Keratinocyte (primary cell): ENCODE data around the gene REEP2. TPM values are rescaled to one million over a fixed set of nuclear protein-coding genes. Genes with fewer than 3 reads are reported as not detected.

ENCODE experiments used
- DNase-seq: peaks from one replicate; pipeline ENCODE4 v3.0.0-alpha.2; 2011; ENCODE audit warnings: low read depth, missing footprints, low spot score
- FAIRE-seq: peaks from 2 replicates; lab custom pipeline; 2011; peaks lifted over from hg19 to GRCh38; lab: Jason Lieb, UNC
- H2AFZ ChIP-seq: 2 replicates; pipeline ENCODE4 v1.6.0; 2012; ENCODE audit warnings: low read length, control low read depth, inconsistent platforms; ENCODE audit not compliant: control insufficient read depth
- H3K27ac ChIP-seq: 2 replicates; pipeline ENCODE4 v1.5.1; 2011; ENCODE audit warnings: low read length; ENCODE audit not compliant: control insufficient read depth, insufficient read depth
- H3K27me3 ChIP-seq: 3 replicates; pipeline ENCODE4 v1.6.0; 2011; ENCODE audit warnings: low read length; ENCODE audit not compliant: control insufficient read depth, insufficient read depth; ENCODE audit errors: extremely low read depth
- H3K36me3 ChIP-seq, 2 experiments: 2 replicates in 1 of 2; 3 replicates in 1 of 2; pipeline ENCODE4 v1.5.1; 2011; ENCODE audit warnings: low read length in 2 of 2, mild to moderate bottlenecking in 1 of 2; ENCODE audit not compliant: control insufficient read depth in 2 of 2, insufficient read depth in 2 of 2; ENCODE audit errors: extremely low read depth in 1 of 2
- H3K4me1 ChIP-seq: 3 replicates; pipeline ENCODE4 v1.5.1; 2011; ENCODE audit warnings: low read length; ENCODE audit not compliant: control insufficient read depth, insufficient read depth; ENCODE audit errors: extremely low read depth
- H3K4me2 ChIP-seq: 3 replicates; pipeline ENCODE4 v1.6.0; 2011; ENCODE audit warnings: low read depth, low read length; ENCODE audit not compliant: control insufficient read depth, insufficient read depth; ENCODE audit errors: extremely low read depth
- H3K4me3 ChIP-seq, 3 experiments: fragments of 200-600 bp in 1 of 3; sonication (generic) in 1 of 3; 2 replicates in 2 of 3; 3 replicates in 1 of 3; pipeline ENCODE4 v1.5.1; 2011 to 2016; ENCODE audit warnings: low read length in 3 of 3, mild to moderate bottlenecking in 3 of 3, control low read depth in 2 of 3, inconsistent platforms in 1 of 3, low read depth in 1 of 3, mixed read lengths in 1 of 3, mixed run types in 1 of 3, moderate library complexity in 1 of 3; ENCODE audit not compliant: control insufficient read depth in 2 of 3, insufficient read depth in 2 of 3; ENCODE audit errors: extremely low read depth in 1 of 3
- H3K79me2 ChIP-seq: 2 replicates; pipeline ENCODE4 v1.6.0; 2012; ENCODE audit warnings: low read length; ENCODE audit not compliant: control insufficient read depth, insufficient read depth
- H3K9ac ChIP-seq: 3 replicates; pipeline ENCODE4 v1.6.0; 2011; ENCODE audit warnings: low read length; ENCODE audit not compliant: control insufficient read depth, insufficient read depth; ENCODE audit errors: extremely low read depth
- H3K9me1 ChIP-seq: 3 replicates; pipeline ENCODE4 v1.6.0; 2011; ENCODE audit warnings: low read length; ENCODE audit not compliant: control insufficient read depth, insufficient read depth; ENCODE audit errors: extremely low read depth
- H3K9me3 ChIP-seq: 2 replicates; pipeline ENCODE4 v1.5.1; 2012; ENCODE audit warnings: low read depth, low read length; ENCODE audit not compliant: control insufficient read depth
- H4K20me1 ChIP-seq: 3 replicates; pipeline ENCODE4 v1.6.0; 2011; ENCODE audit warnings: low read length; ENCODE audit not compliant: control insufficient read depth, insufficient read depth; ENCODE audit errors: extremely low read depth
- CTCF ChIP-seq, 3 experiments: IDR thresholded peaks in 1 of 3; conservative IDR thresholded peaks in 1 of 3; optimal IDR thresholded peaks in 1 of 3; 2 replicates in 2 of 3; 3 replicates in 1 of 3; pipeline versions ENCODE3 to v1.5.1; 2011; ENCODE audit warnings: low read length in 3 of 3, mild to moderate bottlenecking in 3 of 3, moderate library complexity in 2 of 3, control low read depth in 1 of 3, inconsistent platforms in 1 of 3; ENCODE audit not compliant: insufficient read depth in 2 of 3; ENCODE audit errors: extremely low read depth in 1 of 3
- EZH2 ChIP-seq: IDR thresholded peaks from one replicate; pipeline ENCODE4 v1.6.1; 2012; ENCODE audit warnings: inconsistent platforms, mild to moderate bottlenecking, low read length, moderate library complexity
- dilution Hi-C: fragments of 300-500 bp; cut with MboI; formaldehyde crosslinking; loops from one replicate; pipeline ENCODE4 v1.7.0; 2020; ENCODE audit warnings: low sequenced_read_pairs; ENCODE audit not compliant: extremely low pct_ligation_motif_present
- polyA plus RNA-seq, 5 experiments: library from polyadenylated mRNA; depleted of rRNA in 3 of 5; stranded (reverse) in 3 of 5; stranded (forward) in 1 of 5; unstranded in 1 of 5; fragments of >200 nt; gene quantifications; 1 replicate in 1 of 5; 2 replicates in 3 of 5; 3 replicates in 1 of 5; pipeline versions ENCODE4 v1.2.1 to v1.2.3, GENCODE V29; 2011 to 2012; ENCODE audit warnings: missing spikeins in 2 of 5, low read depth in 1 of 5, low replicate concordance in 1 of 5

Gene REEP2
- polyA plus RNA-seq, 1 donor (not counting 4 experiments of a cell fraction or from before 2014, with no cell fraction given), result 0.35 TPM

GRCh38 chr5:138464388-138465260 is 25.8 kb downstream of the REEP2 start:
- Histone ChIP-seq H3K9me3 (no peaks in the 10 kb centered on the region), H3K4me2 (peak overlapping the region; percentile 100), H3K4me1 (peaks cover 19% of the 10 kb centered on the region), H3K27me3 (no peaks in the 10 kb centered on the region), H2AFZ (peak overlapping the region; percentile 89), H3K79me2 (peaks cover 12% of the 10 kb centered on the region), H3K36me3 (peaks cover 11 to 20% of the 10 kb centered on the region in 2 experiments), H4K20me1 (peaks cover 16% of the 10 kb centered on the region), H3K27ac (peak overlapping the region; percentile 79), H3K9ac (peak overlapping the region; percentile 91), H3K4me3 (peak overlapping the region; percentile 75 to 92 (median 75)), H3K9me1 (no peaks in the 10 kb centered on the region)
- TF ChIP-seq CTCF (optimal IDR thresholded peaks at IDR 0.05 in 1 of 3, IDR thresholded peaks at IDR 0.05 in 1 of 3, conservative IDR thresholded peaks at IDR 0.05 in 1 of 3; ENCODE audit: extremely low read depth in 1 of 3, insufficient read depth in 2 of 3, low read length in 3 of 3) (no peak), EZH2 (no peak)
- FAIRE-seq (peak; percentile 73), DNase-seq (peak; percentile 79)
- dilution Hi-C loops, result no loop called here

GRCh38 chr5:138465261-138466124 is 26.6 kb downstream of the REEP2 start, which contains the start of gene EGR1:
TSS of gene EGR1 (plus strand) at chr5:138465479. CDS start at chr5:138465762, 283 bp downstream.
- H3K4me1 ChIP-seq, result peaks cover 23% of the 10 kb centered on the region
- H3K4me3 ChIP-seq, result peak within 1 kb of the TSS; percentile 75 to 92 (median 75)
- H3K27ac ChIP-seq, result peak within 1 kb of the TSS; percentile 79
- H2AFZ ChIP-seq, result peak within 1 kb of the TSS; percentile 89
- H3K9me3 ChIP-seq, result no peaks in the 10 kb centered on the region
- peak within 1 kb of the TSS; percentile 91 for H3K9ac ChIP-seq
- no peaks in the 10 kb centered on the region for H3K9me1 ChIP-seq
- no peak for DNase-seq
- peaks cover 16% of the 10 kb centered on the region for H4K20me1 ChIP-seq
- peaks cover 12% of the 10 kb centered on the region for H3K79me2 ChIP-seq
- TF ChIP-seq CTCF (optimal IDR thresholded peaks at IDR 0.05 in 1 of 3, IDR thresholded peaks at IDR 0.05 in 1 of 3, conservative IDR thresholded peaks at IDR 0.05 in 1 of 3; ENCODE audit: extremely low read depth in 1 of 3, insufficient read depth in 2 of 3, low read length in 3 of 3), result no peak
- no peak for TF ChIP-seq EZH2
- peak within 1 kb of the TSS; percentile 100 for H3K4me2 ChIP-seq
- H3K27me3 ChIP-seq, result no peaks in the 10 kb centered on the region
- dilution Hi-C loops, result no loop called here
- peaks cover 11 to 20% of the 10 kb centered on the region in 2 experiments for H3K36me3 ChIP-seq
- FAIRE-seq, result no peak
